Neural cell (in vitro differentiated cells): ENCODE measurements around the gene MICU1. TPM values are rescaled to one million over a fixed set of nuclear protein-coding genes. Genes with fewer than 3 reads are reported as not detected.
"Not testable (repeated sequence)": the region's sequence is repeated elsewhere in the genome, so short reads cannot be mapped to it uniquely, and the experiment has no call there.

ENCODE experiments used
- H2AFZ ChIP-seq: fragments of 200-600, 300-800 bp; sonication (generic), shearing (Covaris generic); 2 replicates; pipeline ENCODE4 v1.6.0; 2014; ENCODE audit warnings: low read depth, mild to moderate bottlenecking, antibody characterized with exemption, low read length, moderate library complexity
- H3F3A ChIP-seq: fragments of 200-600 bp; shearing (Covaris generic); 2 replicates; pipeline ENCODE4 v1.6.1; 2016; ENCODE audit warnings: mild to moderate bottlenecking, moderate library complexity, mixed read lengths, antibody characterized with exemption, low read length; ENCODE audit not compliant: insufficient read depth, poor library complexity, severe bottlenecking
- H3K27ac ChIP-seq: fragments of 200-600, 300-800 bp; sonication (generic), shearing (Covaris generic); 2 replicates; pipeline ENCODE4 v1.5.1; 2014; ENCODE audit warnings: mild to moderate bottlenecking, low read length, moderate library complexity
- H3K27me3 ChIP-seq: fragments of 300-800, 200-600 bp; sonication (generic), shearing (Covaris generic); 2 replicates; pipeline ENCODE4 v1.6.0; 2014; ENCODE audit warnings: mild to moderate bottlenecking, low read depth, low read length, moderate library complexity; ENCODE audit not compliant: insufficient read depth
- H3K36me3 ChIP-seq: fragments of 300-800, 200-600 bp; sonication (generic), shearing (Covaris generic); 2 replicates; pipeline ENCODE4 v1.5.1; 2014; ENCODE audit warnings: mild to moderate bottlenecking, antibody characterized with exemption, low read length, moderate library complexity; ENCODE audit not compliant: insufficient read depth
- H3K4me2 ChIP-seq: fragments of 300-800, 200-600 bp; sonication (generic), shearing (Covaris generic); 2 replicates; pipeline ENCODE4 v1.6.0; 2014; ENCODE audit warnings: mild to moderate bottlenecking, low read length
- H3K4me3 ChIP-seq: fragments of 300-800, 200-600 bp; sonication (generic), shearing (Covaris generic); 2 replicates; pipeline ENCODE4 v1.5.1; 2014; ENCODE audit warnings: mild to moderate bottlenecking, low read length, moderate library complexity
- H3K79me2 ChIP-seq: fragments of 200-600 bp; shearing (Covaris generic); replicated peaks from 2 replicates; pipeline ENCODE4 v1.6.0; 2014; ENCODE audit warnings: mild to moderate bottlenecking, low read length, moderate library complexity; ENCODE audit not compliant: insufficient read depth
- H3K9ac ChIP-seq: fragments of 300-800, 200-600 bp; sonication (generic), shearing (Covaris generic); 2 replicates; pipeline ENCODE4 v1.6.1; 2016; ENCODE audit warnings: mild to moderate bottlenecking, low read length, mixed read lengths
- H3K9me2 ChIP-seq: fragments of 200-600 bp; shearing (Covaris generic); 2 replicates; pipeline ENCODE4 v1.6.1; 2016; ENCODE audit warnings: mild to moderate bottlenecking, low read length, mixed read lengths; ENCODE audit not compliant: insufficient read depth
- H3K9me3 ChIP-seq: fragments of 200-600, 300-800 bp; sonication (generic), shearing (Covaris generic); 2 replicates; pipeline ENCODE4 v1.6.1; 2016; ENCODE audit warnings: mild to moderate bottlenecking, mixed run types, low read length, moderate library complexity, mixed read lengths
- H4K20me1 ChIP-seq: fragments of 200-600 bp; shearing (Covaris generic); 2 replicates; pipeline ENCODE4 v1.6.1; 2016; ENCODE audit warnings: mild to moderate bottlenecking, mixed run types; ENCODE audit not compliant: insufficient read depth
- CTCF ChIP-seq: fragments of 450-650 bp; IDR thresholded peaks from 2 replicates; pipeline ENCODE4 v1.5.1; 2014; ENCODE audit warnings: antibody characterized with exemption, mild to moderate bottlenecking, moderate library complexity; ENCODE audit not compliant: poor library complexity, severe bottlenecking
- EP300 ChIP-seq: fragments of 450-650 bp; conservative IDR thresholded peaks from 2 replicates; pipeline ENCODE4 v1.6.1; 2014; ENCODE audit warnings: antibody characterized with exemption, mild to moderate bottlenecking, moderate library complexity; ENCODE audit not compliant: poor library complexity, severe bottlenecking
- EZH2 ChIP-seq: fragments of 200-600, 300-800 bp; shearing (Covaris generic), sonication (generic); IDR thresholded peaks from 2 replicates; pipeline ENCODE4 v1.6.1; 2014; ENCODE audit warnings: antibody characterized with exemption, low read length, borderline replicate concordance, mild to moderate bottlenecking; ENCODE audit not compliant: insufficient read depth, poor library complexity, severe bottlenecking
- MXI1 ChIP-seq: fragments of 450-650 bp; conservative IDR thresholded peaks from 2 replicates; pipeline ENCODE4 v1.6.1; 2014; ENCODE audit warnings: antibody characterized with exemption, mild to moderate bottlenecking; ENCODE audit not compliant: poor library complexity, severe bottlenecking
- POLR2AphosphoS5 ChIP-seq: IDR thresholded peaks from 2 replicates; pipeline ENCODE4 v1.6.1; 2012
- RAD21 ChIP-seq: fragments of 450-650 bp; conservative IDR thresholded peaks from 2 replicates; pipeline ENCODE4 v1.6.1; 2014; ENCODE audit warnings: antibody characterized with exemption, mild to moderate bottlenecking, moderate library complexity
- SMC3 ChIP-seq: fragments of 450-650 bp; conservative IDR thresholded peaks from 2 replicates; pipeline ENCODE4 v1.6.1; 2014; ENCODE audit warnings: antibody characterized with exemption, mild to moderate bottlenecking, moderate library complexity; ENCODE audit not compliant: poor library complexity
- TAF1 ChIP-seq: IDR thresholded peaks from 2 replicates; pipeline ENCODE4 v1.6.1; 2012; ENCODE audit warnings: low read depth
- polyA plus RNA-seq: library from polyadenylated mRNA; depleted of rRNA; stranded (reverse); fragments of >200 nt; gene quantifications from 2 replicates; pipeline ENCODE4 v1.2.3, GENCODE V29; 2014
- TF ChIP-seq, protein P1 (sequence below): IDR thresholded peaks from 2 replicates; pipeline ENCODE4 v1.6.1; 2012; ENCODE audit warnings: borderline replicate concordance

MICU1 gene
- polyA plus RNA-seq, 1 donor from 2014 or later, result 86.0 TPM

GRCh38 chr10:72349438-72349837 lies 276.4 kb downstream of the MICU1 start:
- Histone ChIP-seq H3K4me2 (no peak overlapping the region), H3K27ac (no peak overlapping the region), H3K9me2 (no peaks in the 10 kb centered on the region), H2AFZ (no peak overlapping the region), H3F3A (no peaks in the 10 kb centered on the region), H3K36me3 (no peaks in the 10 kb centered on the region), H3K4me3 (no peak overlapping the region), H4K20me1 (no peaks in the 10 kb centered on the region), H3K79me2 (peaks cover 23% of the 10 kb centered on the region), H3K27me3 (no peaks in the 10 kb centered on the region), H3K9ac (no peak overlapping the region), H3K9me3 (no peaks in the 10 kb centered on the region)
- TF ChIP-seq SMC3 (no peak), MXI1 (no peak), TAF1 (no peak), EP300 (no peak), CTCF (no peak), EZH2 (no peak), RAD21 (no peak), POLR2AphosphoS5 (no peak)
- TF ChIP-seq, protein P1, sequence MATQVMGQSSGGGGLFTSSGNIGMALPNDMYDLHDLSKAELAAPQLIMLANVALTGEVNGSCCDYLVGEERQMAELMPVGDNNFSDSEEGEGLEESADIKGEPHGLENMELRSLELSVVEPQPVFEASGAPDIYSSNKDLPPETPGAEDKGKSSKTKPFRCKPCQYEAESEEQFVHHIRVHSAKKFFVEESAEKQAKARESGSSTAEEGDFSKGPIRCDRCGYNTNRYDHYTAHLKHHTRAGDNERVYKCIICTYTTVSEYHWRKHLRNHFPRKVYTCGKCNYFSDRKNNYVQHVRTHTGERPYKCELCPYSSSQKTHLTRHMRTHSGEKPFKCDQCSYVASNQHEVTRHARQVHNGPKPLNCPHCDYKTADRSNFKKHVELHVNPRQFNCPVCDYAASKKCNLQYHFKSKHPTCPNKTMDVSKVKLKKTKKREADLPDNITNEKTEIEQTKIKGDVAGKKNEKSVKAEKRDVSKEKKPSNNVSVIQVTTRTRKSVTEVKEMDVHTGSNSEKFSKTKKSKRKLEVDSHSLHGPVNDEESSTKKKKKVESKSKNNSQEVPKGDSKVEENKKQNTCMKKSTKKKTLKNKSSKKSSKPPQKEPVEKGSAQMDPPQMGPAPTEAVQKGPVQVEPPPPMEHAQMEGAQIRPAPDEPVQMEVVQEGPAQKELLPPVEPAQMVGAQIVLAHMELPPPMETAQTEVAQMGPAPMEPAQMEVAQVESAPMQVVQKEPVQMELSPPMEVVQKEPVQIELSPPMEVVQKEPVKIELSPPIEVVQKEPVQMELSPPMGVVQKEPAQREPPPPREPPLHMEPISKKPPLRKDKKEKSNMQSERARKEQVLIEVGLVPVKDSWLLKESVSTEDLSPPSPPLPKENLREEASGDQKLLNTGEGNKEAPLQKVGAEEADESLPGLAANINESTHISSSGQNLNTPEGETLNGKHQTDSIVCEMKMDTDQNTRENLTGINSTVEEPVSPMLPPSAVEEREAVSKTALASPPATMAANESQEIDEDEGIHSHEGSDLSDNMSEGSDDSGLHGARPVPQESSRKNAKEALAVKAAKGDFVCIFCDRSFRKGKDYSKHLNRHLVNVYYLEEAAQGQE, result no peak

GRCh38 chr10:72348282-72348681 lies 277.6 kb downstream of the MICU1 start:
- no peak overlapping the region for H3K27ac ChIP-seq
- H3K9me2 ChIP-seq, result no peaks in the 10 kb centered on the region
- no peak overlapping the region for H3K4me3 ChIP-seq
- H3K36me3 ChIP-seq, result no peaks in the 10 kb centered on the region
- H3K27me3 ChIP-seq, result no peaks in the 10 kb centered on the region
- H3K9ac ChIP-seq, result no peak overlapping the region
- H2AFZ ChIP-seq, result no peak overlapping the region
- H3K79me2 ChIP-seq, result peaks cover 14% of the 10 kb centered on the region
- H3K4me2 ChIP-seq, result no peak overlapping the region
- H4K20me1 ChIP-seq, result no peaks in the 10 kb centered on the region
- no peaks in the 10 kb centered on the region for H3F3A ChIP-seq
- TF ChIP-seq TAF1 (no peak), MXI1 (no peak), SMC3 (no peak), EP300 (no peak), CTCF (no peak), RAD21 (no peak), POLR2AphosphoS5 (no peak), EZH2 (no peak)
- TF ChIP-seq, protein P1, result no peak
- no peaks in the 10 kb centered on the region for H3K9me3 ChIP-seq

- H3K9ac ChIP-seq, H3K9me3 ChIP-seq, H3K36me3 ChIP-seq, H3F3A ChIP-seq, H3K9me2 ChIP-seq, H2AFZ ChIP-seq, H3K4me3 ChIP-seq, H3K27me3 ChIP-seq, H3K4me2 ChIP-seq, H3K27ac ChIP-seq, H4K20me1 ChIP-seq, H3K79me2 ChIP-seq: not testable (repeated sequence)
Measured at GRCh38 chr10:72346117-72346516, 279.8 kb downstream of the MICU1 start.
